Activated naive CD4-positive, alpha-beta T cell (primary cell): ENCODE data around the gene SLC23A2.
A peak's percentile ranks its signal among the peaks of the same experiment; 100 is the strongest.
"Not testable (repeated sequence)": the region's sequence is repeated elsewhere in the genome, so short reads cannot be mapped to it uniquely, and the experiment has no call there.

Experiments used
- DNase-seq, 4 experiments: peaks; one replicate each; lab custom pipeline; 2025; lab: John Stamatoyannopoulos, UW

Gene SLC23A2

GRCh38 chr20:5001174-5002076 is at the start of gene SLC23A2:
Gene SLC23A2 (minus strand): TSS chr20:5001510. CDS start chr20:4932562, 68,948 bp downstream.
- peak in 2 of 4 experiments; percentile 13 to 59 for DNase-seq

- DNase-seq: no peak
Observed at GRCh38 chr20:5046656-5047339, 45.5 kb upstream of the SLC23A2 start.

DNA sequence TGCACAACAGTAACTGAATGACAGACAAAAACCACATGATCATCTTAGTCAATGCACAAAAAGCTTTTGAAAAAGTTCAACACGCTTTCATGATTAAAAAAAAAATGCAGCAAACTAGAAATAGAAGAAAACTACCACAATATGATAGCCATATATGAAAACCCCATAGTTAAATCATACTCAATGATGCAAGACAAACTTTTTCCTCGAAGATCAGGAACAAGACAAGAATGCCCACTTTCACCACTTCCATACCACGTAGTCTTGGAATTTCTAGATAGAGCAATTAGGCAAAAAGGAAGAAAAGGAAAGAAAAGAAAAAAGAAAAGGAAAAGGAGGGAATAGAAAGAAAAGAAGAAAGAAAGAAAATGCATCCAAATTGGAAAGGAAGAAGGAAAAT is 44.6 kb upstream of the SLC23A2 start:
- no peak for DNase-seq

DNA sequence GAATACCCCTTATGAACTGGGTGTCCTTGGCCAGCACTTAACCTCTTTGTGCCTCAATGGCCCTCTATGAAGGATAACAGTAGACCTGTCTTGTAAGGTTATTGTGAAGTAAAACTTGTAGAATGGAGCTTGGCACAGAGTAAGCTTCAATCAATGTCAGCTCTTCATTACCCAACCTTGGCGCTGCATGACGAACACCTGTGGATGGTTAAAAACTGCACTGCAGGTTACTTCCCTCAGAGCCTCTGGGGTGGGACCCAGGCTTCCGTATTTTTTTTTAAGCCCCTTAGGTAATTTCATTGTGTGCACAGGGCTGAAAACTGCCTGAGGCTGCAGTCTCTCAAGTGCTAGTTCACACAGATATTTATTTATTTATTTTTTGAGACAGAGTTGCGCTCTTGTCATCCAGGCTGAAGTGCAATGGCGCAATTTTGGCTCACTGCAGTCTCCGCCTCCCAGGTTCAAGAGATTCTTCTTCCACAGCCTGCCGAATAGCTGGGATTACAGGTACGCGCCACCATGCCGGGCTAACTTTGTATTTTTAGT is 42.8 kb upstream of the SLC23A2 start:
- no peak for DNase-seq

- DNase-seq: no peak
Observed at GRCh38 chr20:5041433-5041832, 40.1 kb upstream of the SLC23A2 start.

GRCh38 chr20:5040345-5040744 is 39.0 kb upstream of the SLC23A2 start:
- DNase-seq: no peak

DNA sequence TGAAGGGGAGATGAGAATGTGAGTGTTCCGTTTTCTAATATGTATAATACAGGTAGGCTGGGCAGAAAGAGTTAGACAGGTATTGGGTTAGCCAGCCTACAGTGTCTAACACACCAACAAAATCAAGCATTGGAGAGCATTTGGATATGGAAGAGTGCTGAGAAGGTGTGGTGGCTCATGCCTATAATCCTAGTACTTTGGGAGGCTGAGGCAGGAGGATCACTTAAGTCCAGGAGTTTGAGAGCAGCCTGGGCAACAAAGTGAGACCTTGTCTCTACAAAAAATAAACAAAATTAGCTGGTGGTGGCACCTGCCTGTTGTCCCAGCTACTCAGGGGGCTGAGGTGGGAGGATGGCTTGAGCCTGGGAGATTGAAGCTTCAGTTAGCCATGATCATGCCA is 38.6 kb upstream of the SLC23A2 start:
- DNase-seq: no peak

DNA sequence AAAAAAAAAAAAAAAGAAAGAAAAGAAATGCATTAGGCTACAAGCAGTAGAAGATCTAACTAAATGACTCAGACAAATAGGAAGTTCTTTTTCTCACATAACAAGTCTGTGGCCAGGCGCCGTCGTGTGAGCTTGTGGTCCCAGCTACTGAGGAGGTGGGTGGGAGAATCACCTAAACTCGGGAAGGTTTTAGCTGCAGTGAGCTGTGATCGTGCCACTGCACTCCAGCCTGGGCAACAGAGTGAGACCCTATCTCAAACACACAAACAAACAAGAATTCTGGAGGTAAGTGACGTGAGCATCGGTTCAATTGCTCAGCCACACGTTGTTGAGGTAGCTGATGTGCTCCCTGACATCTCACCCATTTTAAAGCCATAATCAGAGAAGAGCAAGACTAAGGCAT is 37.9 kb upstream of the SLC23A2 start:
- DNase-seq: peak in 1 of 4 experiments; percentile 5

- no peak for DNase-seq
Observed at GRCh38 chr20:5036828-5037227, 35.5 kb upstream of the SLC23A2 start.

- not testable (repeated sequence) for DNase-seq
Observed at GRCh38 chr20:5035518-5035917, 34.2 kb upstream of the SLC23A2 start.

DNA sequence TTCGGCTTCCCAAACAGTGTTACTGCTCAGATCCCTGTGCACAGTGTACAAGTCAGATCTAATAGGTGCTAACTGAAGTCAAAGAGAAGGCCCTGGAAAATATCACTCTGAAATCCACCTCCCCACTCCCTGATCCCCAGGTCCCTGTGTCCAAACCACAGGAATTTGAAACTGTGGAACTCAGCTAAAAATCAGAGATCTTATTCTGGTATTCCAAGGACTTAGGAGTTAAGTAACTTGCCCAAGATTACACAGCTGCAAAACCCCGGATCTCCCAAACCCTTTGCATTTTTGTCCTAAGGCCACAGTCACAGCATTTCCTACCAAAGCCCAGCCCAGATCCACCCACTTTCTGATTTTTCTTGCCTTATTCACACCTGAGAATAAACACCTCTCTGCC is 32.3 kb upstream of the SLC23A2 start:
- no peak for DNase-seq

DNA sequence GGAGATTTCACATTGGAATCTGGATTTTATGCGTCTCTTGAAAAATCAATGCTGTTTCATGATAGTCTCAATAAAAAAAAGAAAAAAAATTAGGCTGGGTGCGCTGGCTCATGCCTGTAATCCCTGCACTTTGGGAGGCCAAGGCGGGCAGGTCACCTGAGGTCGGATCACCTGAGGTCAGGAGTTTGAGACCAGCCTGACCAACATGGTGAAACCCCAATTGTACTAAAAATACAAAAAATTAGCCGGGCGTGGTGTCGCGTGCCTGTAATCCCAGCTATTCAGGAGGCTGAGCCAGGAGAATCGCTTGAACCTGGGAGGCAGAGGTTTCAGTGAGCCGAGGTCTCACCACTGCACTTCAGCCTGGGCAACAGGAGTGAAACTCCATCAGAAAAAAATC is 30.4 kb upstream of the SLC23A2 start:
- DNase-seq: not testable (repeated sequence)

GRCh38 chr20:5031206-5031557 is 29.9 kb upstream of the SLC23A2 start:
- no peak for DNase-seq

GRCh38 chr20:5030348-5031205 is 29.3 kb upstream of the SLC23A2 start:
- no peak for DNase-seq

- DNase-seq: not testable (repeated sequence)
Observed at GRCh38 chr20:5028258-5029059, 27.1 kb upstream of the SLC23A2 start.

GRCh38 chr20:5024982-5025381 is 23.7 kb upstream of the SLC23A2 start:
- DNase-seq: no peak

DNA sequence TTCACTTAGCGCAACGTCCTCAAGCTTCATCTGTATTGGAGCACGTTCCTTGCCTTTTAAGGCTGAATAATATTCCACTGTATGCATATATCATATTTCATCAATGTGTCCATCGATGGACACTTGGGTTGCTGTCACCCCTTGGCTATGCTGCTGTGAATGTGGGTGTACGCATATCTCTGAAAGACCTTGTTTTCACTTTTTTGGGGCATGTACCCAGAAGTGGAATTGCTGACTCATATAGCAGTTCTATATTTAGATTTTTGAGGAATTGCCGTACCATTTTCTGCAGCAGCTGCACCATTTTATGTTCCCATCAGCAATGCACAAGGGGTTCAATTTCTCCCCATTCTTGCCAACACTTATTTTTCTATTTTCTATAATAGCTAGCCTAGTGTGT is 22.8 kb upstream of the SLC23A2 start:
- DNase-seq: no peak

GRCh38 chr20:5023171-5023570 is 21.9 kb upstream of the SLC23A2 start:
- DNase-seq: not testable (repeated sequence)

GRCh38 chr20:5020760-5021159 is 19.4 kb upstream of the SLC23A2 start:
- no peak for DNase-seq

DNA sequence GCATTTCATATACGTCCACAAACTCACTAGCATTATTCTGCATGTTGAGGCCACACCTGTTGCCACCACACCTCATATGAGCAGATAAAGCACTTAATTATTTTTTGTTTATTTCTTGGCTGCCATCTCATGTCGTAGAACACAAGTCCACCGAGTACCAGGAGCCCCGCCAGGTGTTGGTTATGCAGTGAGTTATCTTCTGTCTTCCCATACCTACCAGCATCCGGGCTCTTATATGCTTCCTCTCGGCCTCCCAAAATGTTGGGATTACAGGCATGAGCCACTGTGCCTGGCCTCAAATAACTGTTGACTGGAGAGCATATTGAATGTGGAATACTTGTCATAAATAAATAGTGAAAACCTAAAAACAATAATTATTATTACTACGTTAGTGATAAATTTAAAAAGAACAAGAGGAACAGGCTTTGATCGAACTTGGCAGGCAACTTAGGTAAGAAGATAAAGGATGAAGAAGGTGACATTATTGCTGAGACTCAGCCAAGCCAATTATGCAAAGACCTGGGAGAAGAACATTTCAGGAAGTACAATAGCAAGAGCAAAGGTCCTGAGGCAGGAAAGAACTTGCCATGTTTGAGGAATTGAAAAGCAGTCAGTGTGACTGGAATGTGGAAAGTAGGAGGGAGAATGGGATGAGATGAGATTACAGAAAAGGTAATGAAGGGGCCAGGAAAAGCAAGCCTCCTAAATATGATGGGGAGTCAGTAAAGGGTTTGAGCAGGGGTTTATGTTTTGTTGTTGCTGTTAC is 12.6 kb upstream of the SLC23A2 start:
- no peak for DNase-seq
